Loucy (cell line): Measurements from ENCODE around the gene NGEF.

Experiments used
- H2AFZ ChIP-seq: fragments of 200-600 bp; sonication (generic); 2 replicates; pipeline ENCODE4 v1.6.0; 2016; ENCODE audit warnings: antibody characterized with exemption, mild to moderate bottlenecking, low read length, moderate library complexity
- H3F3A ChIP-seq: fragments of 200-600 bp; 2 replicates; pipeline ENCODE4 v1.6.0; 2016; ENCODE audit warnings: antibody characterized with exemption, low read depth, mild to moderate bottlenecking
- H3K27me3 ChIP-seq: fragments of 200-600 bp; sonication (generic); 2 replicates; pipeline ENCODE4 v1.6.1; 2014; ENCODE audit warnings: low read length, mild to moderate bottlenecking; ENCODE audit not compliant: insufficient read depth, poor library complexity, severe bottlenecking
- H3K36me3 ChIP-seq: fragments of 200-600 bp; sonication (generic); 2 replicates; pipeline ENCODE4 v1.6.1; 2016; ENCODE audit warnings: low read length; ENCODE audit not compliant: insufficient read depth
- H3K4me1 ChIP-seq: fragments of 200-600 bp; sonication (generic); 2 replicates; pipeline ENCODE4 v1.5.1; 2014; ENCODE audit warnings: low read length, mild to moderate bottlenecking; ENCODE audit not compliant: insufficient read depth, poor library complexity, severe bottlenecking
- H3K4me2 ChIP-seq: fragments of 200-600 bp; sonication (generic); 2 replicates; pipeline ENCODE4 v1.6.0; 2014; ENCODE audit warnings: antibody characterized with exemption, low read length, low read depth, mild to moderate bottlenecking; ENCODE audit not compliant: poor library complexity, severe bottlenecking
- H3K4me3 ChIP-seq: fragments of 200-600 bp; sonication (generic); 2 replicates; pipeline ENCODE4 v1.5.1; 2014; ENCODE audit warnings: low read length, mild to moderate bottlenecking, mixed read lengths; ENCODE audit not compliant: poor library complexity, severe bottlenecking
- H3K79me2 ChIP-seq: fragments of 200-600 bp; sonication (generic); 2 replicates; pipeline ENCODE4 v1.6.1; 2014; ENCODE audit warnings: low read length; ENCODE audit not compliant: insufficient read depth
- H3K9ac ChIP-seq: fragments of 200-600 bp; sonication (generic); 2 replicates; pipeline ENCODE4 v1.6.0; 2014; ENCODE audit warnings: mild to moderate bottlenecking, low read depth, low read length, moderate library complexity; ENCODE audit not compliant: poor library complexity, severe bottlenecking
- H3K9me2 ChIP-seq: fragments of 200-600 bp; sonication (generic); replicated peaks from 2 replicates; pipeline ENCODE4 v1.6.1; 2016; ENCODE audit warnings: low read depth, low read length, mixed read lengths
- H3K9me3 ChIP-seq: fragments of 200-600 bp; sonication (generic); 2 replicates; pipeline ENCODE4 v1.6.1; 2014; ENCODE audit warnings: mild to moderate bottlenecking, antibody characterized with exemption, low read length, low read depth; ENCODE audit not compliant: insufficient read depth
- H4K20me1 ChIP-seq: fragments of 200-600 bp; sonication (generic); 2 replicates; pipeline ENCODE4 v1.6.0; 2014; ENCODE audit warnings: antibody characterized with exemption, low read length, mild to moderate bottlenecking; ENCODE audit not compliant: insufficient read depth, poor library complexity, severe bottlenecking
- EZH2phosphoT487 ChIP-seq: fragments of 200-600 bp; IDR thresholded peaks from 2 replicates; pipeline ENCODE4 v1.6.1; 2018; ENCODE audit warnings: antibody characterized with exemption, mild to moderate bottlenecking, moderate library complexity, borderline replicate concordance
- TF ChIP-seq, protein P1 (sequence below): fragments of 200-600 bp; sonication (generic); conservative IDR thresholded peaks from 2 replicates; pipeline ENCODE4 v1.5.1; 2014; ENCODE audit warnings: mild to moderate bottlenecking, antibody characterized with exemption, low read length

The NGEF gene

GRCh38 chr2:233036162-233036838 lies 23.2 kb upstream of the NGEF start:
- no peaks in the 10 kb centered on the region for H3K4me1 ChIP-seq
- H3K4me3 ChIP-seq, result no peak overlapping the region
- H3K27me3 ChIP-seq, result no peaks in the 10 kb centered on the region
- no peaks in the 10 kb centered on the region for H3K36me3 ChIP-seq
- no peak overlapping the region for H3K9ac ChIP-seq
- no peak for TF ChIP-seq EZH2phosphoT487
- TF ChIP-seq, protein P1, sequence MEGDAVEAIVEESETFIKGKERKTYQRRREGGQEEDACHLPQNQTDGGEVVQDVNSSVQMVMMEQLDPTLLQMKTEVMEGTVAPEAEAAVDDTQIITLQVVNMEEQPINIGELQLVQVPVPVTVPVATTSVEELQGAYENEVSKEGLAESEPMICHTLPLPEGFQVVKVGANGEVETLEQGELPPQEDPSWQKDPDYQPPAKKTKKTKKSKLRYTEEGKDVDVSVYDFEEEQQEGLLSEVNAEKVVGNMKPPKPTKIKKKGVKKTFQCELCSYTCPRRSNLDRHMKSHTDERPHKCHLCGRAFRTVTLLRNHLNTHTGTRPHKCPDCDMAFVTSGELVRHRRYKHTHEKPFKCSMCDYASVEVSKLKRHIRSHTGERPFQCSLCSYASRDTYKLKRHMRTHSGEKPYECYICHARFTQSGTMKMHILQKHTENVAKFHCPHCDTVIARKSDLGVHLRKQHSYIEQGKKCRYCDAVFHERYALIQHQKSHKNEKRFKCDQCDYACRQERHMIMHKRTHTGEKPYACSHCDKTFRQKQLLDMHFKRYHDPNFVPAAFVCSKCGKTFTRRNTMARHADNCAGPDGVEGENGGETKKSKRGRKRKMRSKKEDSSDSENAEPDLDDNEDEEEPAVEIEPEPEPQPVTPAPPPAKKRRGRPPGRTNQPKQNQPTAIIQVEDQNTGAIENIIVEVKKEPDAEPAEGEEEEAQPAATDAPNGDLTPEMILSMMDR, result no peak
- H3K9me3 ChIP-seq, result no peaks in the 10 kb centered on the region
- no peaks in the 10 kb centered on the region for H3K9me2 ChIP-seq
- H3K4me2 ChIP-seq, result no peak overlapping the region
- no peaks in the 10 kb centered on the region for H3K79me2 ChIP-seq
- H2AFZ ChIP-seq, result no peak overlapping the region
- no peaks in the 10 kb centered on the region for H4K20me1 ChIP-seq
- H3F3A ChIP-seq, result no peaks in the 10 kb centered on the region

DNA sequence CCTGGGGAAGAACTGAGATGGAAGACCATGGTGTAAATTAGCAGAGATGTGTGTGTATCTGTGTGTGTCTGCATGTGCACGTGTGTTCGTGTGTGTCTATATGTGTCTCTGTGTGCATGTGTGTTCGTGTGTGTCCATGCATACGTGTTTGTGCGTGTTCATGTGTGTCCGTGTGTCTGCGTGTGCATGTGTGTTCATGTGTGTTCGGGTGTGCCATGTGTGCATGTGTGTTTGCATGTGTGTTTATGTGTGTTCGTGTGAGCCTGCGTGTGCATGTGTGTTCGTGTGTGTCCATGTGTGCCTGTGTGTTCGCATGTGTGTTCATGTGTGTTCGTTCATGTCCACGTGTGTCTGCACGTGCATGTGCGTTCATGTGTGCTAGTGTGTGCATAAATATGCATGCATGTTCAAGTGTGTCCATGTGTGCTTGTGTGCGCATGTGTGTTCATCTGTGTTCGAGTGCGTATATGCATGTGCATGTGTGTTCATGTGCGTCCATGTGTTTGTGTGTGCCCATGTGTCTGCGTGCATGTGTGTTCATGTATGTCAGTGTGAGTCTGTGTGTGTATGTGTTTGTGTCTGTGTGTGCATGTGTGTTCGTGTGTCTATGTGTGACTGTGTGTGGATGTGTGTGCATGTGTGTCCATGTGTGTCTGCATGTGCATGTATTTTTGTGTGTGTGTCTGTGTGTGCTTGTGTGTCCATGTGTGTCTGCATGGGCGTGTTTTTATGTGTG lies 22.5 kb upstream of the NGEF start:
- Histone ChIP-seq H2AFZ (no peak overlapping the region), H3K9me3 (no peaks in the 10 kb centered on the region), H3K79me2 (no peaks in the 10 kb centered on the region), H3K27me3 (no peaks in the 10 kb centered on the region), H3F3A (no peaks in the 10 kb centered on the region), H3K36me3 (no peaks in the 10 kb centered on the region), H3K4me3 (no peak overlapping the region), H4K20me1 (no peaks in the 10 kb centered on the region), H3K4me2 (no peak overlapping the region), H3K9me2 (no peaks in the 10 kb centered on the region), H3K9ac (no peak overlapping the region), H3K4me1 (no peaks in the 10 kb centered on the region)
- TF ChIP-seq EZH2phosphoT487, result no peak
- TF ChIP-seq, protein P1, result no peak

DNA sequence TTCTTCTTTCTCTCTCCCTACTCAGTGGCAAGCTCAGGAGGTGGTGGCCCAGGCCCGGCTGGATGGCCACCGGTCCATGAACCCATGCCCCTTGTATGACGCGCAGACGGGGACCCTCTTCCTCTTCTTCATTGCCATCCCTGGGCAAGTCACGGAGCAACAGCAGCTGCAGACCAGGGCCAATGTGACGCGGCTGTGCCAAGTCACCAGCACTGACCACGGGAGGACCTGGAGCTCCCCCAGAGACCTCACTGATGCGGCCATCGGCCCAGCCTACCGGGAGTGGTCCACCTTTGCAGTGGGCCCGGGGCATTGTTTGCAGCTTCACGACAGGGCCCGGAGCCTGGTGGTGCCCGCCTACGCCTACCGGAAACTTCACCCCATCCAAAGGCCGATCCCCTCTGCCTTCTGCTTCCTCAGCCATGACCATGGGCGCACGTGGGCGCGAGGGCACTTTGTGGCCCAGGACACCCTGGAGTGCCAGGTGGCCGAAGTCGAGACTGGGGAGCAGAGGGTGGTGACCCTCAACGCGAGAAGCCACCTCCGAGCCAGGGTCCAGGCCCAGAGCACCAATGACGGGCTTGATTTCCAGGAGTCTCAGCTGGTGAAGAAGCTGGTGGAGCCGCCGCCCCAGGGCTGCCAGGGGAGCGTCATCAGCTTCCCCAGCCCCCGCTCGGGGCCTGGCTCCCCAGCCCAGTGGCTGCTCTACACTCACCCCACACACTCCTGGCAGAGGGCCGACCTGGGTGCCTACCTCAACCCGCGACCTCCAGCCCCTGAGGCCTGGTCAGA lies 21.2 kb upstream of the NGEF start:
- TF ChIP-seq EZH2phosphoT487, result no peak
- TF ChIP-seq, protein P1, result no peak
- H3K4me2 ChIP-seq, result no peak overlapping the region
- no peaks in the 10 kb centered on the region for H3K9me2 ChIP-seq
- no peak overlapping the region for H3K4me3 ChIP-seq
- no peaks in the 10 kb centered on the region for H3F3A ChIP-seq
- H3K9ac ChIP-seq, result no peak overlapping the region
- no peaks in the 10 kb centered on the region for H3K4me1 ChIP-seq
- H3K36me3 ChIP-seq, result no peaks in the 10 kb centered on the region
- H3K9me3 ChIP-seq, result no peaks in the 10 kb centered on the region
- H3K27me3 ChIP-seq, result no peaks in the 10 kb centered on the region
- no peaks in the 10 kb centered on the region for H4K20me1 ChIP-seq
- H3K79me2 ChIP-seq, result no peaks in the 10 kb centered on the region
- H2AFZ ChIP-seq, result no peak overlapping the region
